ENCODE measurements around the gene SHFL.

SHFL gene

GRCh38 chr19:10141479-10141878 lies 55.4 kb downstream of the SHFL start (continued):
- TF ChIP-seq ZNF8 (CRISPR knock-in tag; IDR thresholded peaks at IDR 0.05) = no peak
- no peak for TF ChIP-seq CSRNP3 (CRISPR knock-in tag; IDR thresholded peaks at IDR 0.05)
- no peak for TF ChIP-seq ESRRG (CRISPR knock-in tag; IDR thresholded peaks at IDR 0.05)
- TF ChIP-seq GLIS3 (CRISPR knock-in tag; IDR thresholded peaks at IDR 0.05) = no peak
- no peak for TF ChIP-seq ZFP30 (CRISPR knock-in tag; IDR thresholded peaks at IDR 0.05)
- no peak for TF ChIP-seq ZNF70 (CRISPR knock-in tag; IDR thresholded peaks at IDR 0.05)
- TF ChIP-seq, protein P1, sequence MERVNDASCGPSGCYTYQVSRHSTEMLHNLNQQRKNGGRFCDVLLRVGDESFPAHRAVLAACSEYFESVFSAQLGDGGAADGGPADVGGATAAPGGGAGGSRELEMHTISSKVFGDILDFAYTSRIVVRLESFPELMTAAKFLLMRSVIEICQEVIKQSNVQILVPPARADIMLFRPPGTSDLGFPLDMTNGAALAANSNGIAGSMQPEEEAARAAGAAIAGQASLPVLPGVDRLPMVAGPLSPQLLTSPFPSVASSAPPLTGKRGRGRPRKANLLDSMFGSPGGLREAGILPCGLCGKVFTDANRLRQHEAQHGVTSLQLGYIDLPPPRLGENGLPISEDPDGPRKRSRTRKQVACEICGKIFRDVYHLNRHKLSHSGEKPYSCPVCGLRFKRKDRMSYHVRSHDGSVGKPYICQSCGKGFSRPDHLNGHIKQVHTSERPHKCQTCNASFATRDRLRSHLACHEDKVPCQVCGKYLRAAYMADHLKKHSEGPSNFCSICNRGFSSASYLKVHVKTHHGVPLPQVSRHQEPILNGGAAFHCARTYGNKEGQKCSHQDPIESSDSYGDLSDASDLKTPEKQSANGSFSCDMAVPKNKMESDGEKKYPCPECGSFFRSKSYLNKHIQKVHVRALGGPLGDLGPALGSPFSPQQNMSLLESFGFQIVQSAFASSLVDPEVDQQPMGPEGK (CRISPR knock-in tag; IDR thresholded peaks at IDR 0.05; ENCODE audit: borderline replicate concordance) = no peak
- TF ChIP-seq TCF4 (CRISPR knock-in tag; IDR thresholded peaks at IDR 0.05; ENCODE audit: borderline replicate concordance) = no peak
- TF ChIP-seq TOX (CRISPR knock-in tag; IDR thresholded peaks at IDR 0.05; ENCODE audit: borderline replicate concordance) = no peak
- TF ChIP-seq PPARA (CRISPR knock-in tag; IDR thresholded peaks at IDR 0.05; ENCODE audit: borderline replicate concordance) = no peak

GRCh38 chr19:10141973-10142372 lies 55.9 kb downstream of the SHFL start:
- no peak for ATAC-seq
- TF ChIP-seq CSDC2 (CRISPR knock-in tag; IDR thresholded peaks at IDR 0.05) (no peak), SNAI2 (CRISPR knock-in tag; IDR thresholded peaks at IDR 0.05) (no peak), BACH2 (CRISPR knock-in tag; IDR thresholded peaks at IDR 0.05; ENCODE audit: borderline replicate concordance) (no peak), CREB5 (CRISPR knock-in tag; IDR thresholded peaks at IDR 0.05; ENCODE audit: low read depth) (no peak), ESRRG (CRISPR knock-in tag; IDR thresholded peaks at IDR 0.05) (no peak), ZFP3 (CRISPR knock-in tag; IDR thresholded peaks at IDR 0.05) (no peak), GLIS3 (CRISPR knock-in tag; IDR thresholded peaks at IDR 0.05) (no peak), CSRNP3 (CRISPR knock-in tag; IDR thresholded peaks at IDR 0.05) (no peak), TOX (CRISPR knock-in tag; IDR thresholded peaks at IDR 0.05; ENCODE audit: borderline replicate concordance) (no peak), ZNF8 (CRISPR knock-in tag; IDR thresholded peaks at IDR 0.05) (no peak), TCF4 (CRISPR knock-in tag; IDR thresholded peaks at IDR 0.05; ENCODE audit: borderline replicate concordance) (no peak), ISL1 (CRISPR knock-in tag; IDR thresholded peaks at IDR 0.05) (no peak), PPARA (CRISPR knock-in tag; IDR thresholded peaks at IDR 0.05; ENCODE audit: borderline replicate concordance) (no peak), ZNF70 (CRISPR knock-in tag; IDR thresholded peaks at IDR 0.05) (no peak), ZFP30 (CRISPR knock-in tag; IDR thresholded peaks at IDR 0.05) (no peak), ARNTL (CRISPR knock-in tag; IDR thresholded peaks at IDR 0.05; ENCODE audit: borderline replicate concordance, low read depth) (no peak)
- TF ChIP-seq, protein P2, sequence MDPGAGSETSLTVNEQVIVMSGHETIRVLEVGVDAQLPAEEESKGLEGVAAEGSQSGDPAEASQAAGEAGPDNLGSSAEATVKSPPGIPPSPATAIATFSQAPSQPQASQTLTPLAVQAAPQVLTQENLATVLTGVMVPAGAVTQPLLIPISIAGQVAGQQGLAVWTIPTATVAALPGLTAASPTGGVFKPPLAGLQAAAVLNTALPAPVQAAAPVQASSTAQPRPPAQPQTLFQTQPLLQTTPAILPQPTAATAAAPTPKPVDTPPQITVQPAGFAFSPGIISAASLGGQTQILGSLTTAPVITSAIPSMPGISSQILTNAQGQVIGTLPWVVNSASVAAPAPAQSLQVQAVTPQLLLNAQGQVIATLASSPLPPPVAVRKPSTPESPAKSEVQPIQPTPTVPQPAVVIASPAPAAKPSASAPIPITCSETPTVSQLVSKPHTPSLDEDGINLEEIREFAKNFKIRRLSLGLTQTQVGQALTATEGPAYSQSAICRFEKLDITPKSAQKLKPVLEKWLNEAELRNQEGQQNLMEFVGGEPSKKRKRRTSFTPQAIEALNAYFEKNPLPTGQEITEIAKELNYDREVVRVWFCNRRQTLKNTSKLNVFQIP (CRISPR knock-in tag; IDR thresholded peaks at IDR 0.05; ENCODE audit: borderline replicate concordance, low read depth) = no peak
- TF ChIP-seq, protein P3, sequence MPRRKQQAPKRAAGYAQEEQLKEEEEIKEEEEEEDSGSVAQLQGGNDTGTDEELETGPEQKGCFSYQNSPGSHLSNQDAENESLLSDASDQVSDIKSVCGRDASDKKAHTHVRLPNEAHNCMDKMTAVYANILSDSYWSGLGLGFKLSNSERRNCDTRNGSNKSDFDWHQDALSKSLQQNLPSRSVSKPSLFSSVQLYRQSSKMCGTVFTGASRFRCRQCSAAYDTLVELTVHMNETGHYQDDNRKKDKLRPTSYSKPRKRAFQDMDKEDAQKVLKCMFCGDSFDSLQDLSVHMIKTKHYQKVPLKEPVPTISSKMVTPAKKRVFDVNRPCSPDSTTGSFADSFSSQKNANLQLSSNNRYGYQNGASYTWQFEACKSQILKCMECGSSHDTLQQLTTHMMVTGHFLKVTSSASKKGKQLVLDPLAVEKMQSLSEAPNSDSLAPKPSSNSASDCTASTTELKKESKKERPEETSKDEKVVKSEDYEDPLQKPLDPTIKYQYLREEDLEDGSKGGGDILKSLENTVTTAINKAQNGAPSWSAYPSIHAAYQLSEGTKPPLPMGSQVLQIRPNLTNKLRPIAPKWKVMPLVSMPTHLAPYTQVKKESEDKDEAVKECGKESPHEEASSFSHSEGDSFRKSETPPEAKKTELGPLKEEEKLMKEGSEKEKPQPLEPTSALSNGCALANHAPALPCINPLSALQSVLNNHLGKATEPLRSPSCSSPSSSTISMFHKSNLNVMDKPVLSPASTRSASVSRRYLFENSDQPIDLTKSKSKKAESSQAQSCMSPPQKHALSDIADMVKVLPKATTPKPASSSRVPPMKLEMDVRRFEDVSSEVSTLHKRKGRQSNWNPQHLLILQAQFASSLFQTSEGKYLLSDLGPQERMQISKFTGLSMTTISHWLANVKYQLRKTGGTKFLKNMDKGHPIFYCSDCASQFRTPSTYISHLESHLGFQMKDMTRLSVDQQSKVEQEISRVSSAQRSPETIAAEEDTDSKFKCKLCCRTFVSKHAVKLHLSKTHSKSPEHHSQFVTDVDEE (CRISPR knock-in tag; IDR thresholded peaks at IDR 0.05) = no peak
